Measurements from ENCODE around the gene ZBTB20. TPM values are rescaled to one million over a fixed set of nuclear protein-coding genes. Genes with fewer than 3 reads are reported as not detected.

The ZBTB20 gene
- total RNA-seq, 1 experiment from 2014 or later: 12.8 TPM

GRCh38 chr3:114376516-114377185 is 770.4 kb downstream of the ZBTB20 start:
- H3K36me3 ChIP-seq (ENCODE audit: control insufficient read depth, insufficient read depth, low read length): no peaks in the 10 kb centered on the region
- CTCF ChIA-PET: no interaction called here

GRCh38 chr3:114375608-114376421 is 771.3 kb downstream of the ZBTB20 start:
- H3K36me3 ChIP-seq (ENCODE audit: control insufficient read depth, insufficient read depth, low read length): no peaks in the 10 kb centered on the region
- H3K9me3 ChIP-seq: no peaks in the 10 kb centered on the region
- no peak for TF ChIP-seq CTCF (IDR thresholded peaks at IDR 0.05; ENCODE audit: insufficient read depth in 1 of 2, low read depth in 1 of 2, low read length in 1 of 2, severe bottlenecking in 1 of 2, unreplicated experiment in 1 of 2)
- ChIA-PET POLR2A (no interaction called here), CTCF (no interaction called here)
- H3K27me3 ChIP-seq (replicated peaks; ENCODE audit: control insufficient read depth, insufficient read depth, low read length): no peaks in the 10 kb centered on the region
- no peaks in the 10 kb centered on the region for H3K27me3 Mint-ChIP-seq (ENCODE audit: insufficient read depth, unreplicated experiment)
- H3K36me3 Mint-ChIP-seq (ENCODE audit: insufficient read depth, unreplicated experiment): peaks cover 26% of the 10 kb centered on the region
- H3K4me3 ChIP-seq (ENCODE audit: low read depth, low read length): no peak overlapping the region
- no peak overlapping the region for H3K4me3 Mint-ChIP-seq (ENCODE audit: unreplicated experiment)
- peaks cover 31% of the 10 kb centered on the region for H3K4me1 Mint-ChIP-seq (ENCODE audit: low read depth, unreplicated experiment)
- intact Hi-C loops (cut with micrococcal nuclease; ENCODE audit: unreplicated experiment): no loop called here
- DNase-seq: no peak
- peaks cover 44% of the 10 kb centered on the region for H3K4me1 ChIP-seq
- H3K9me3 Mint-ChIP-seq (ENCODE audit: unreplicated experiment): no peaks in the 10 kb centered on the region
- peak overlapping the region; percentile 72 for H3K27ac Mint-ChIP-seq (ENCODE audit: unreplicated experiment)
- BruUV-seq (replicated peaks): no TSS peak

More at GRCh38 chr3:114376516-114377185, 770.4 kb downstream of the ZBTB20 start:
- no peaks in the 10 kb centered on the region for H3K9me3 ChIP-seq
- DNase-seq: no peak
- Mint-ChIP-seq H3K9me3 (ENCODE audit: unreplicated experiment) (no peaks in the 10 kb centered on the region), H3K4me3 (ENCODE audit: unreplicated experiment) (no peak overlapping the region), H3K27me3 (ENCODE audit: insufficient read depth, unreplicated experiment) (no peaks in the 10 kb centered on the region), H3K4me1 (ENCODE audit: low read depth, unreplicated experiment) (peaks cover 23% of the 10 kb centered on the region), H3K36me3 (ENCODE audit: insufficient read depth, unreplicated experiment) (peaks cover 26% of the 10 kb centered on the region), H3K27ac (ENCODE audit: unreplicated experiment) (peak overlapping the region; percentile 72)
- H3K27me3 ChIP-seq (replicated peaks; ENCODE audit: control insufficient read depth, insufficient read depth, low read length): no peaks in the 10 kb centered on the region
- H3K4me3 ChIP-seq (ENCODE audit: low read depth, low read length): no peak overlapping the region
- POLR2A ChIA-PET: no interaction called here
- BruUV-seq (replicated peaks): no TSS peak
- TF ChIP-seq CTCF (IDR thresholded peaks at IDR 0.05; ENCODE audit: insufficient read depth in 1 of 2, low read depth in 1 of 2, low read length in 1 of 2, severe bottlenecking in 1 of 2, unreplicated experiment in 1 of 2): no peak
- H3K4me1 ChIP-seq: peaks cover 44% of the 10 kb centered on the region
- intact Hi-C loops (cut with micrococcal nuclease; ENCODE audit: unreplicated experiment): no loop called here

GRCh38 chr3:114374433-114374990 is 772.6 kb downstream of the ZBTB20 start:
- H3K27ac Mint-ChIP-seq (ENCODE audit: unreplicated experiment): no peak overlapping the region
- Histone ChIP-seq H3K9me3 (no peaks in the 10 kb centered on the region), H3K4me3 (ENCODE audit: low read depth, low read length) (no peak overlapping the region), H3K36me3 (ENCODE audit: control insufficient read depth, insufficient read depth, low read length) (no peaks in the 10 kb centered on the region), H3K27me3 (replicated peaks; ENCODE audit: control insufficient read depth, insufficient read depth, low read length) (no peaks in the 10 kb centered on the region), H3K4me1 (peaks cover 47% of the 10 kb centered on the region)
- peaks cover 40% of the 10 kb centered on the region for H3K4me1 Mint-ChIP-seq (ENCODE audit: low read depth, unreplicated experiment)
- no peak for DNase-seq
- no peaks in the 10 kb centered on the region for H3K9me3 Mint-ChIP-seq (ENCODE audit: unreplicated experiment)
- no TSS peak for BruUV-seq (replicated peaks)
- TF ChIP-seq CTCF (IDR thresholded peaks at IDR 0.05; ENCODE audit: insufficient read depth in 1 of 2, low read depth in 1 of 2, low read length in 1 of 2, severe bottlenecking in 1 of 2, unreplicated experiment in 1 of 2): no peak
- no peaks in the 10 kb centered on the region for H3K27me3 Mint-ChIP-seq (ENCODE audit: insufficient read depth, unreplicated experiment)
- ChIA-PET POLR2A (no interaction called here), CTCF (no interaction called here)
- no peak overlapping the region for H3K4me3 Mint-ChIP-seq (ENCODE audit: unreplicated experiment)
- intact Hi-C loops (cut with micrococcal nuclease; ENCODE audit: unreplicated experiment): loop anchor here (5.0 kb wide), 1 partner anchor 123 kb away; no protein-coding TSS in a partner anchor
- peaks cover 15% of the 10 kb centered on the region for H3K36me3 Mint-ChIP-seq (ENCODE audit: insufficient read depth, unreplicated experiment)

Data from Caco-2 (cell line).